H1 (cell line): Measurements from ENCODE around the gene RCC1. TPM values are rescaled to one million over a fixed set of nuclear protein-coding genes. Genes with fewer than 3 reads are reported as not detected.

Experiments
- EP300 ChIP-seq, 2 experiments: IDR thresholded peaks; 1 replicate in 1 of 2; 2 replicates in 1 of 2; pipeline ENCODE4 v1.6.1; 2011 to 2012; ENCODE audit warnings: low read depth in 2 of 2, low read length in 2 of 2, mild to moderate bottlenecking in 2 of 2, borderline replicate concordance in 1 of 2, inconsistent platforms in 1 of 2, moderate library complexity in 1 of 2
- polyA plus RNA-seq, 7 experiments: library from polyadenylated mRNA; depleted of rRNA in 3 of 7; stranded (reverse) in 5 of 7; unstranded in 2 of 7; fragments of >200 nt in 5 of 7; fragments of 200-250 nt in 2 of 7; gene quantifications; 1 replicate in 5 of 7; 2 replicates in 1 of 7; 4 replicates in 1 of 7; pipeline versions ENCODE4 v1.2.1 to v1.2.3, GENCODE V29; 2011 to 2013; ENCODE audit warnings: missing spikeins in 2 of 7, mixed read lengths in 2 of 7
- total RNA-seq: library from RNA; stranded (reverse); fragmentation: NEBNext Ultra II Directional; extraction: Animal tissue kit (Norgen Biotek cat#: 25700); gene quantifications from 2 replicates; pipeline ENCODE4 v1.2.1, GENCODE V29; 2021
- TF ChIP-seq, protein P1 (sequence below): fragments of 300-600 bp; sonication (generic); IDR thresholded peaks from 2 replicates; pipeline ENCODE4 v1.7.1; 2012; ENCODE audit warnings: low read length, moderate library complexity, mild to moderate bottlenecking, inconsistent platforms; ENCODE audit not compliant: insufficient replicate concordance

Gene RCC1
- total and polyA plus RNA-seq, 2 of the 8 experiments (the other 6 are each of a cell fraction or from before 2014, with no cell fraction given), result 48.5 to 98.4 TPM

DNA sequence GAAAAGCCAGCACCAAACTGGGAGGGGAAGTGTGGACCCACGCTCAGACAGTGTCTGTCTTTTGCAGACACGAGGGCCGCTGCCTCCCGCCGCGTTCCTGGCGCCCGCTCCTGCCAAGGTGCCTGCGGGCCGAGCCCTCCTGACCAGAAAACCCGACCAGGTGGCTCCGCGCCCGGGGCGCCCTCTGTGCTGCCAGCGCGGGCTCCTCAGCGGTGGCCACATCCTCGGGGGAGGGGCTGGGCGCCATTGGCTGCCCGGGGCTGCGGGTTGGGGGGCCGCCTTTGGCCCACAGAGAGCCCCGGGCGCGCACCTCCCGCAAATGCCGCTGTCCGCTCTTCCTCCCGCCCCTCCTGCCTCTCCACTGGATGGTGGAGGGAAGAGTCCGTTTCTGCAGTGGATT is 24.6 kb downstream of the RCC1 start (continued):
- TF ChIP-seq, protein P1, sequence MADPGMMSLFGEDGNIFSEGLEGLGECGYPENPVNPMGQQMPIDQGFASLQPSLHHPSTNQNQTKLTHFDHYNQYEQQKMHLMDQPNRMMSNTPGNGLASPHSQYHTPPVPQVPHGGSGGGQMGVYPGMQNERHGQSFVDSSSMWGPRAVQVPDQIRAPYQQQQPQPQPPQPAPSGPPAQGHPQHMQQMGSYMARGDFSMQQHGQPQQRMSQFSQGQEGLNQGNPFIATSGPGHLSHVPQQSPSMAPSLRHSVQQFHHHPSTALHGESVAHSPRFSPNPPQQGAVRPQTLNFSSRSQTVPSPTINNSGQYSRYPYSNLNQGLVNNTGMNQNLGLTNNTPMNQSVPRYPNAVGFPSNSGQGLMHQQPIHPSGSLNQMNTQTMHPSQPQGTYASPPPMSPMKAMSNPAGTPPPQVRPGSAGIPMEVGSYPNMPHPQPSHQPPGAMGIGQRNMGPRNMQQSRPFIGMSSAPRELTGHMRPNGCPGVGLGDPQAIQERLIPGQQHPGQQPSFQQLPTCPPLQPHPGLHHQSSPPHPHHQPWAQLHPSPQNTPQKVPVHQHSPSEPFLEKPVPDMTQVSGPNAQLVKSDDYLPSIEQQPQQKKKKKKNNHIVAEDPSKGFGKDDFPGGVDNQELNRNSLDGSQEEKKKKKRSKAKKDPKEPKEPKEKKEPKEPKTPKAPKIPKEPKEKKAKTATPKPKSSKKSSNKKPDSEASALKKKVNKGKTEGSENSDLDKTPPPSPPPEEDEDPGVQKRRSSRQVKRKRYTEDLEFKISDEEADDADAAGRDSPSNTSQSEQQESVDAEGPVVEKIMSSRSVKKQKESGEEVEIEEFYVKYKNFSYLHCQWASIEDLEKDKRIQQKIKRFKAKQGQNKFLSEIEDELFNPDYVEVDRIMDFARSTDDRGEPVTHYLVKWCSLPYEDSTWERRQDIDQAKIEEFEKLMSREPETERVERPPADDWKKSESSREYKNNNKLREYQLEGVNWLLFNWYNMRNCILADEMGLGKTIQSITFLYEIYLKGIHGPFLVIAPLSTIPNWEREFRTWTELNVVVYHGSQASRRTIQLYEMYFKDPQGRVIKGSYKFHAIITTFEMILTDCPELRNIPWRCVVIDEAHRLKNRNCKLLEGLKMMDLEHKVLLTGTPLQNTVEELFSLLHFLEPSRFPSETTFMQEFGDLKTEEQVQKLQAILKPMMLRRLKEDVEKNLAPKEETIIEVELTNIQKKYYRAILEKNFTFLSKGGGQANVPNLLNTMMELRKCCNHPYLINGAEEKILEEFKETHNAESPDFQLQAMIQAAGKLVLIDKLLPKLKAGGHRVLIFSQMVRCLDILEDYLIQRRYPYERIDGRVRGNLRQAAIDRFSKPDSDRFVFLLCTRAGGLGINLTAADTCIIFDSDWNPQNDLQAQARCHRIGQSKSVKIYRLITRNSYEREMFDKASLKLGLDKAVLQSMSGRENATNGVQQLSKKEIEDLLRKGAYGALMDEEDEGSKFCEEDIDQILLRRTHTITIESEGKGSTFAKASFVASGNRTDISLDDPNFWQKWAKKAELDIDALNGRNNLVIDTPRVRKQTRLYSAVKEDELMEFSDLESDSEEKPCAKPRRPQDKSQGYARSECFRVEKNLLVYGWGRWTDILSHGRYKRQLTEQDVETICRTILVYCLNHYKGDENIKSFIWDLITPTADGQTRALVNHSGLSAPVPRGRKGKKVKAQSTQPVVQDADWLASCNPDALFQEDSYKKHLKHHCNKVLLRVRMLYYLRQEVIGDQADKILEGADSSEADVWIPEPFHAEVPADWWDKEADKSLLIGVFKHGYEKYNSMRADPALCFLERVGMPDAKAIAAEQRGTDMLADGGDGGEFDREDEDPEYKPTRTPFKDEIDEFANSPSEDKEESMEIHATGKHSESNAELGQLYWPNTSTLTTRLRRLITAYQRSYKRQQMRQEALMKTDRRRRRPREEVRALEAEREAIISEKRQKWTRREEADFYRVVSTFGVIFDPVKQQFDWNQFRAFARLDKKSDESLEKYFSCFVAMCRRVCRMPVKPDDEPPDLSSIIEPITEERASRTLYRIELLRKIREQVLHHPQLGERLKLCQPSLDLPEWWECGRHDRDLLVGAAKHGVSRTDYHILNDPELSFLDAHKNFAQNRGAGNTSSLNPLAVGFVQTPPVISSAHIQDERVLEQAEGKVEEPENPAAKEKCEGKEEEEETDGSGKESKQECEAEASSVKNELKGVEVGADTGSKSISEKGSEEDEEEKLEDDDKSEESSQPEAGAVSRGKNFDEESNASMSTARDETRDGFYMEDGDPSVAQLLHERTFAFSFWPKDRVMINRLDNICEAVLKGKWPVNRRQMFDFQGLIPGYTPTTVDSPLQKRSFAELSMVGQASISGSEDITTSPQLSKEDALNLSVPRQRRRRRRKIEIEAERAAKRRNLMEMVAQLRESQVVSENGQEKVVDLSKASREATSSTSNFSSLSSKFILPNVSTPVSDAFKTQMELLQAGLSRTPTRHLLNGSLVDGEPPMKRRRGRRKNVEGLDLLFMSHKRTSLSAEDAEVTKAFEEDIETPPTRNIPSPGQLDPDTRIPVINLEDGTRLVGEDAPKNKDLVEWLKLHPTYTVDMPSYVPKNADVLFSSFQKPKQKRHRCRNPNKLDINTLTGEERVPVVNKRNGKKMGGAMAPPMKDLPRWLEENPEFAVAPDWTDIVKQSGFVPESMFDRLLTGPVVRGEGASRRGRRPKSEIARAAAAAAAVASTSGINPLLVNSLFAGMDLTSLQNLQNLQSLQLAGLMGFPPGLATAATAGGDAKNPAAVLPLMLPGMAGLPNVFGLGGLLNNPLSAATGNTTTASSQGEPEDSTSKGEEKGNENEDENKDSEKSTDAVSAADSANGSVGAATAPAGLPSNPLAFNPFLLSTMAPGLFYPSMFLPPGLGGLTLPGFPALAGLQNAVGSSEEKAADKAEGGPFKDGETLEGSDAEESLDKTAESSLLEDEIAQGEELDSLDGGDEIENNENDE, result no peak
- TF ChIP-seq EP300 (IDR thresholded peaks at IDR 0.05; ENCODE audit: borderline replicate concordance in 1 of 2, low read depth in 2 of 2, low read length in 2 of 2), result no peak
